GM18507 (cell line): ENCODE results near the gene TMEM209.
"Not testable (repeated sequence)": the region's sequence is repeated elsewhere in the genome, so short reads cannot be mapped to it uniquely, and the experiment has no call there.

Experiments used
- DNase-seq: peaks from one replicate; pipeline ENCODE4 v3.0.0; 2011; ENCODE audit warnings: low read depth; ENCODE audit not compliant: insufficient read length; ENCODE audit errors: extremely low spot score
- FAIRE-seq: peaks from 2 replicates; lab custom pipeline; 2011; peaks lifted over from hg19 to GRCh38; lab: Jason Lieb, UNC

The TMEM209 gene

GRCh38 chr7:130134106-130134636 is 71.0 kb downstream of the TMEM209 start:
- DNase-seq (no peak), FAIRE-seq (no peak)

- FAIRE-seq = no peak
- DNase-seq = no peak
Measured at GRCh38 chr7:130133029-130133782, 72.0 kb downstream of the TMEM209 start.

GRCh38 chr7:130131964-130132875 is 73.0 kb downstream of the TMEM209 start:
- DNase-seq (no peak), FAIRE-seq (no peak)

DNA sequence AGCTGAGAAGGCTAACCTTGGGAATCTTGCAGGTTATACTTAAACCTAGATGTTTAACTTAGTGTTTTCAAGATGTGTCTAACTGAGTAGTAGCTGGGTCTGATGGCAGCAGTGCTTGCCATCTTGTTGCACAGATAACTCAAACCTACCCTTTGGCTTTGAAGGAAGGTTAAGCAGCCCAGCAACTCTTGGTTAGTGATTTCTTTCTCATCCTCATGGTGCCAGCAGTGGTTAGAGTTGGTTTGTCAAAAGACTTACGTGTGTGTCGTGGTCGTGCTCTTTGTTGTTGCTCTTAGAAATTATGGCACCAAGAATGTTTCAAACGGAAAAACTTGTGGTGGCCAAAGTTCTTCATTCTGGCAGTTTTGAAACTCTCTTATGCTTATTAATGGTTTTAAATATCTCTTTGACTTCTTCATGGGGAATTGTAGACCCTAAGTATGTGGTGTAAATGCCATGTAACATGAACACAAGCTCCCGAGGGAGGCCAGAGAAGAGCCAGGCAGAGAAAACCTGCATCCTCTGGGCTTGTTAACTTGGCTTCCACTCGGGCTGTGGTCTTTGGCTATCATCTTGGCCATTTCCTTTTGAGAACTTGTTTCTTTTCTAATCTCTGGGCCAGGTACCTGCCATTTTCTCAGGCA is 73.9 kb downstream of the TMEM209 start:
- FAIRE-seq = no peak
- DNase-seq = no peak

GRCh38 chr7:130129011-130129411 is 76.2 kb downstream of the TMEM209 start:
- FAIRE-seq (no peak), DNase-seq (no peak)

DNA sequence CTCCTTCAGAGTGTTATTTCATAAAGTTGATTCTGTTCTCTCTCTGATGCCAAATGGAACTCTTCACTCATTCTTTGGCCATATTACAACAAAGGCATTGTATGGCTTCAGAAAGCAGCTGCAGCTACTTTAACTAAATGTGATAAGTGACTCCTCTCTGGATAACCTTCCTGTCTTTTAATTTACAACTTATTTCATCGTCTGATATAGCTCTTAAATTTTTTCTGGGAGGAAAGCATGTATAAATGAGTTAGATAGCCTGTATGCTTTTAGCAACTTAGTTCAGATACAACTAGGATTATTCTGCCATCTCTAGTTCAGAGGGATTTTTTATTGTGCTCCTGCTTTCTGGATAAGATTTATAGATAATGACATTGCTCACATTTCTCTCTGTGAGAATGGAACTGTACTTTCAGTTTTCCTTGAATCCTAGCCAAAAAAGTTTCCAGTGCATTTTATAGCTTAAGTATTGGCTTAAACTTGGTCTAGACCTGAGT is 77.3 kb downstream of the TMEM209 start:
- DNase-seq = no peak
- no peak for FAIRE-seq

- DNase-seq (no peak), FAIRE-seq (no peak)
Measured at GRCh38 chr7:130127404-130127803, 77.8 kb downstream of the TMEM209 start.

DNA sequence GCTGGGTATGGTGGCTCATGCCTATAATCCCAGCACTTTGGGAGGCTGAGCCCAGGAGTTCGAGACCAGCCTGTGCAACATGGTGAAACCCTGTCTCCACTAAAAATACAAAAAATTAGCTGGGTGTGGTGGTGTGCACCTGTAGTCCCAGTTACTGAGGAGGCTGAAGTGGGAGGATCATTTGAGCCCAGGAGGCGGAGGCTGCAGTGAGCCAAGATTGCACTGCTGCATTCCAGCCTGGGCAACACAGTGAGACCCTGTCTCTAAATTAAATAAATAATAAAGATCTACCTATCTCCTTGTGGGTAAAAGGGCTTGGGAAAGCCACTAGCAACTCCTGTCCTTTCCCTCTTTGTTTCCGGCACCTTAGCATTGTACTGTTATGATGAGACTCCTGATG is 78.4 kb downstream of the TMEM209 start:
- not testable (repeated sequence) for FAIRE-seq, DNase-seq

DNA sequence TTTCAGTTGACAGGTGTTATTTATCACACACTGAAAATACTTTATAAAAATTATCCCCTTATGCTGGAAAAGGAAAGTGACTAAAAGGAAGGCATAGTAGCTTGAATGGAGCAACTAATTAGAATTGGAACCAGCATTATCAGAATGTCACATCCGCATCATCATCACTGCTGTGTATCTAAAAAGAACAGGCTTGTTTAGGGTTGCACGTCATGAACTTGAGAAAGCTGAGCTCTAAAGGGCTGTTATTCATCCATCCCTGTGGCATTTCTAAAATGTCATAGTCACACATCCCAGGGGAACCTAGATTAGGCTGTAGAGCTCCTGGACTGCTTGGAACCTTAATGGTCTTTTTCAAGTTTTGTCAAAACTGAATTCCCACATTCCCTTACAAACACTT is 80.5 kb downstream of the TMEM209 start:
- FAIRE-seq (no peak), DNase-seq (no peak)

DNA sequence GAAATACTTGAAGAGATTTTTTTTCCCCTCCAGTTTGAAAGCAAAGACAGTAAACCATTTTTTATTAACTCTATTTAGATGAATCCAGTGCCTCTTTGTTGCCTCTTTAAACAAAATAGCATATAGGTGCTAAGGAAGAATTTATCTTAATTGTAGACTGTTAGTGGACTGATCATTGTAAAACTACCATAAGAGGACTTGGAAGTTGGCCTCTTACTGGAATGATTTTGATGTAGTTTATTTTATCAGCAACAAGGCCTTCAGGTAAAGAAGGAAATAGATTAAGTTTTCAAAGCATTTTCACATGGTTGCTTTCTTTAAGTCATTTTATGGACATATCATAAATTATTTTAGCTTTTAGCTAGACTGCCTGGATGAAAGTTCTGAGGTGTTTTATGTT is 81.7 kb downstream of the TMEM209 start:
- no peak for DNase-seq
- no peak for FAIRE-seq

DNA sequence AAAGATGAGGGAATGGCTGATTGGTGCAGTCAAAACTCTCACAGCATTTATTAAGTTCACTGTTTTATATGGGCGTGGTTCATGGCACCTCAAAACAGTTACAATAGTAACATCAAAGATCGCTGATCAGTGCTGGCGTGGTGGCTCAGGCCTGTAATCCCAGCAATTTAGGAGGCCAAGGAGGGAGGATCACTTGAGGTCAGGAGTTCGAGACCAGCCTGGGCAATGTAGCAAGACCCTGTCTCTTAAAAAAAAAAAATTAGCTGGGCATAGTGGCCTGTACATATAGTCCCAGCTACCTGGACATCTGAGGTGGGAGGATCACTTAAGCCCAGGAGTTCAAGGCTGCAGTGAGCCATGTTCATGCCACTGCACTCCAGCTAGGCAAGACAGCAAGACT is 86.4 kb downstream of the TMEM209 start:
- FAIRE-seq = no peak

GRCh38 chr7:130118294-130118693 is 86.9 kb downstream of the TMEM209 start:
- FAIRE-seq (no peak), DNase-seq (no peak)

More for the DNA sequence above, 86.4 kb downstream of the TMEM209 start:
- DNase-seq = no peak

DNA sequence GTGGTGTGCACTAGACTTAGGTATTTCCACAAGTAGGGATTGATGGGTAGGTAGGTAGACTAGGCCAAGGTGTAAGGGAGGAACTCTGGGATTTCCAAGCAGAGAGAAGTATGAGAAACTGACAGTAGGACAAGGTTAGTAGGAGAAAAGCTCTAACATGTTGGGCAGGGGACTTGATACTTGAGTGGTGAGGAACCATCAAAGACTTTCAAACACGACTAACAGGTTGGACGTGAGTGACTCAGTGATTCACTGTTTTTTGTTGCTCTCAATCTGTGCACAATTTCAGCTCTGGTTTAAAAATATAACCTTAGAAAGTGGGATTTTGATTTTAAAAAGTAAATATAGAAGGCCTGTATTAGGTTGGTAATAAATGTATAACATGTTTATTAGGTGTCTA is 90.4 kb downstream of the TMEM209 start:
- DNase-seq (no peak), FAIRE-seq (no peak)
